GM10266 (cell line): Measurements from ENCODE around the gene MTA2.
"Not testable (repeated sequence)": the region's sequence is repeated elsewhere in the genome, so short reads cannot be mapped to it uniquely, and the experiment has no call there.

ENCODE experiments used
- DNase-seq: peaks from one replicate; pipeline ENCODE4 v3.0.0; 2012; ENCODE audit errors: extremely low spot score
- TF ChIP-seq, protein P1 (sequence below): IDR thresholded peaks from 2 replicates; pipeline ENCODE4 v1.5.1; 2012; ENCODE audit warnings: mild to moderate bottlenecking, low read depth; ENCODE audit not compliant: control insufficient read depth, insufficient read depth; ENCODE audit errors: missing control alignments

MTA2 gene

DNA sequence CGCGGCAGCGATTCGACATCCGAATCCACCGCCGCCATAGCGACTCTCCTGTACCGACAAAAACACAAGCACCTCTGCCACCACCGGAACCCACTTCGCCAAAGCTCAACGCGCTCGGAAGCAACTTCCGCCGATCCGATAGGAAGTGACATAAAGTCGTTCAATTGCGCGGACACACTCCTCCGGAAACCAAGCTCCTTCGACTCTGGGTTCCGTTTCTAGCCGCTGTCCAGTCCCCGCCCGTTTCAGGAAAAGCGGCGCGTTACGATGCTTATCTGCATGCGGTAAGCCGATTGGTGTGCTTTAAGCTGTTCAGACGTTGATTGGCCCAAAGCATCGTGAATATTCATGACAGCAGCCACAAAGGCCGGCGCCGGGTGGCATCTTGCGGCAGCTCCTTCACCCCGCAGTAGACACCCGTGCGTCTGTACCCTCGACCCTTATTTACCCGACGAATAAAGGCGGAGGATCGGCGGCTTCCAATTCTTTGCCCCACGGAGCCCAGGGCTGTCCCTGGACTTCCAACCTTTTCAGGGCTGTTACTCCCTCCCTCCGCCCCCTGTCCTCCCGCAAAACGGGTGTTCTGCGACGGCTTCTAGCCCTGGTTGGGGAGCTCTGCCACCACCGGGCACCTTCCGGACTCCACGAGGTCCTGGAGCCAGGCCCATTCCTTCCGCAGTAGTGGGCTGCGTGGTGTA lies 10.1 kb downstream of the MTA2 start, which contains the start of gene TUT1:
Gene TUT1, minus strand, starts transcription at position 76 of the 698 bp plus-strand sequence. Its CDS starts 38 bp downstream, at position 38.
- TF ChIP-seq, protein P1, sequence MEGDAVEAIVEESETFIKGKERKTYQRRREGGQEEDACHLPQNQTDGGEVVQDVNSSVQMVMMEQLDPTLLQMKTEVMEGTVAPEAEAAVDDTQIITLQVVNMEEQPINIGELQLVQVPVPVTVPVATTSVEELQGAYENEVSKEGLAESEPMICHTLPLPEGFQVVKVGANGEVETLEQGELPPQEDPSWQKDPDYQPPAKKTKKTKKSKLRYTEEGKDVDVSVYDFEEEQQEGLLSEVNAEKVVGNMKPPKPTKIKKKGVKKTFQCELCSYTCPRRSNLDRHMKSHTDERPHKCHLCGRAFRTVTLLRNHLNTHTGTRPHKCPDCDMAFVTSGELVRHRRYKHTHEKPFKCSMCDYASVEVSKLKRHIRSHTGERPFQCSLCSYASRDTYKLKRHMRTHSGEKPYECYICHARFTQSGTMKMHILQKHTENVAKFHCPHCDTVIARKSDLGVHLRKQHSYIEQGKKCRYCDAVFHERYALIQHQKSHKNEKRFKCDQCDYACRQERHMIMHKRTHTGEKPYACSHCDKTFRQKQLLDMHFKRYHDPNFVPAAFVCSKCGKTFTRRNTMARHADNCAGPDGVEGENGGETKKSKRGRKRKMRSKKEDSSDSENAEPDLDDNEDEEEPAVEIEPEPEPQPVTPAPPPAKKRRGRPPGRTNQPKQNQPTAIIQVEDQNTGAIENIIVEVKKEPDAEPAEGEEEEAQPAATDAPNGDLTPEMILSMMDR, result peak; percentile 15
- DNase-seq, result peak; percentile 84

DNA sequence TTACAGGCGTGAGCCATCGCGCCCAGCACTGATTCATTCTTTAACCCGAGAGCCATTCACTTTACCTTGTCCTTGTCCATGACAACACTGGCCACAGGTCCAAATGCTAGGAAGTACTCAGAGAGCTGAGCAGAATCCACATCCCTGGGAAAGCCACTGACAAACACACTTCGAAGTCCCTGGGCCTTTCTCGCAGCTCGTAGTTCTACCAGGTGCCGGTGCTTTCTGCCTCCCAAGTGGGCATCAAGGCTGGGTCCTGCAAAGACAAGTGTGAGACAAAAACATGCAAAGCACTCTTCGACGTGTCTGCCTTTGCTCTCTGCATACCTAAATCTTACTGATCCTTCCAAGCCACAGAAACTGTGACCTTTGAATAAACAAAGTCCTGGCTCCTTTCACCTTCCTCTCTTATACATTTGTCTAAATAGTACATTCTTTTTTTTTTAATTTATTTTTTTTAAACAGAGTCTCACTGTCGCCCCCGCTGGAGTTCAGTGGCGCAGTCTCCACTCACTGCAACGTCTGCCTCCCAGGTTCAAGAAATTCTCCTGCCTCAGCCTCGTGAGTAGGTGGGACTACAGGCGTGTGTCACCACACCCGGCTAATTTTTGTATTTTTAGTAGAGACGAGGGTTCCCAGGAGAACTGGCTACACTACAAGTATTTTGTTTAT lies 12.6 kb downstream of the MTA2 start:
- TF ChIP-seq, protein P1, result peak; percentile 22
- no peak for DNase-seq

DNA sequence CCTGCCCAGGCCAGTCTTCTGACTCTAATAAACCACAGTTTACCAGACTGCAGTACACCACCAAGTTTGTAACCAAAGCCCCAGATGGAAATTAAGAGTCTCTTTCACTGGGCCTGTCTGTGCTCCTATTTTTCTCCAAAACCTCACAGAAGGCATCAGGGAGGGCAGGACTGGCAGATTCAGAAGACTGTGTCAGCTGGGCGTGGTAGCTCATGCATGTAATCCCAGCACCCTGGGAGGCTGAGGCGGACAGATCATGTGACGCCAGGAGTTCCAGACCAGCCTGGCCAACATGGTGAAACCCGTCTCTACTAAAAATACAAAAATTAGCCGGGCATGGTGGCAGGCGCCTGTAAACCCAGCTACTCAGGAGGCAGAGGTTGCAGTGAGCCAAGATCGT lies 16.3 kb downstream of the MTA2 start:
- not testable (repeated sequence) for DNase-seq

DNA sequence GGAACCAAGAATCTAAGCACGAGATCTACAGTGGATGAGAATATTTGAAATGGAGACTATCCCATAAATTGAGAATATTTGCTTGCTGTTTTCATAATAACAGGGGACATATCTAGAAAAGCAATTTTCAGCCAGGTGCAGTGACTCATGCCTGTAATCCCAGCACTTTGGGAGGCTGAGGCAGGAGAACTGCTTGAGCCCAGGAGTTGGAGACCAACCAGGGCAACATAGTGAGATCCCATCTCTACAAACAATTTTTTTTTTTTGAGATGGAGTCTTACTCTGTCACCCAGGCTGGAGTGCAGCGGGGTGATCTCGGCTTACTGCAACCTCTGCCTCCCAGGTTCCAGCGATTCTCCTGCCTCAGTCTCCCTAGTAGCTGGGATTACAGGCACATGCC lies 19.9 kb downstream of the MTA2 start:
- DNase-seq, result not testable (repeated sequence)

DNA sequence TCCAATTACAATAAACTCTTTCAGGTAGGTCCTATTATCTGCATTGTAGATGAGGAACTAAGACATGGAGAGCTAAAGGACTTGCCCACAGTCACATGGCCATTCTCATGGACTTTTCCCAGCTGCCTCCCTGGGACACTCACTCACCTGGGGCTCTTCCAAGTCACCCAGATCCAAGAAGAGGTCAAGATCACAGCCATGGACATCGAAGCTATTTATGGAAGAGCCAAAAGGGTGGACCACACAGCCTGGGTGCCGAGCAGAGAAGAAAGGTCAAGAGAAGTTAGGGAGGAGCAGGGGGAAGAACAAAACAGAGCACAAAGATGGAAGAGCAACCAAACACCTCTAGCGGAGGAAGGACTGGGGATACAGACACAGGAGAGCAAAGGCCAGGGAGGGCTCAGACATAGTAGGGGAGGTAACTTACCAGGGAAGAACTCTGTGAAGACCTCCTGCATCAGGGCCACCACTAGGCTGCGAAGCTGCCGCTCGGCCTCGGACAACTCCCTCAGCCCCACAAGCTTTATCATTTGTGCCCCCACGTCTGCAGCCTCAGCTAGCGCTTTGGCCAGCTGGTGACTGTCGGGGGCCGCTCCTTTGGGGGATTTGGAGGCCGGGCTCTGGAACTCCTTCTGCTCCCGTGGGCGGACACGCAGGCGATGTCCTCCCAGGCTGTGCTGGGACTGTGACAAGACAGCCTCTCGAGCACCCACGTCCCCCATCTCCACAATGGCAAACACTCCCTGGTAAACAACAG lies 20.5 kb downstream of the MTA2 start:
- TF ChIP-seq, protein P1, result no peak
- DNase-seq, result no peak

DNA sequence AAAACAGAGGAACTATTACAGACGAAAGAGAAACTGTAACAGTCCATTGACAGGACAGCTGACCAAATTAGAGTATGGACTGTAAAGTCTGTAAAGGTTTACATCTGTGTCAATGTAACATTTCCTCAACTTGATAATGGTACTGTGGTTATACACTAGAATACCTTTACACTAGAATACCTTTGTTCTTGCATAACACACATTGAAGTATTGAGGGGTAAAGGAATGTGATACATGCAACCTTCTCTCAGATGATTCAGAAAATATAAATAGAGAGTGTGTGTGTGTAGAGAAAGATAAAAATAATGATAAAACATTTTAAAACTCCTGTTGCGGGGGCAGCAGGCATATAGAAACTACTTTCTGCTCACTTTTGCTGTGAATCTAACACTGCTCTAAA lies 22.4 kb downstream of the MTA2 start:
- DNase-seq, result no peak
- TF ChIP-seq, protein P1, result no peak

DNA sequence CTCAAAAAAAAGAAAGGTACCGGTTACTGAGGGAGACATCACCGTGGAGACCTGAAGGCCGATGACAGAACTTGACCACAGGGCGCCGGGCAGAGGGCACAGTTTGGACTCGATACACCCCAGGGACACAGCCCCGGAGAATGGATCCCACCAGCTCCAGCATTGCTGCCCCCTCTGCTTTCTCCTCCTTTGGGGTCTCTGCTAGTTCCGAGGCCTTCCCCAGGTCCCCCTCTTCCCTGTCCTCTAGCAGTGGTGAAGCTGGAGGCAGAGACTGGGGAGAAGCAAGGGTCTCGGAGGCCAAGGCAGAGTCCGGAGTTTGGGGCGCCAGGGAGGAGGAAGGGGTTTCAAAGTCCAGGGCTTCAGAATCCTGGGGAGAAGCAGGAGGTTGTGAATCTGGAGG lies 23.1 kb downstream of the MTA2 start:
- TF ChIP-seq, protein P1, result no peak

More for the DNA sequence above, 23.1 kb downstream of the MTA2 start:
- no peak for DNase-seq
